RWPE1 (cell line): ENCODE data around the gene COL26A1.

ENCODE experiments used
- CTCF ChIA-PET: fragments of 350-600 bp; sonication (Branson Sonifier 250); formaldehyde crosslinking; extraction: SDS; loops from one replicate; lab custom pipeline; 2021; lab: Yijun Ruan, JAX
- POLR2A ChIA-PET: fragments of 400-600 bp; formaldehyde crosslinking; extraction: SDS; loops from one replicate; lab custom pipeline; 2020; ENCODE audit warnings: antibody characterized with exemption; ENCODE audit not compliant: low non-redundant PET; lab: Yijun Ruan, JAX
- DNase-seq: peaks from one replicate; pipeline ENCODE4 v3.0.0; 2012; ENCODE audit warnings: low spot score
- H3K27ac ChIP-seq: fragments of 450-650 bp; 2 replicates; pipeline ENCODE4 v1.5.1; 2017
- CTCF ChIP-seq: fragments of 450-650 bp; conservative IDR thresholded peaks from 2 replicates; pipeline ENCODE4 v1.5.1; 2017; ENCODE audit warnings: low read depth, mild to moderate bottlenecking

Gene COL26A1

GRCh38 chr7:101594790-101595189 lies 232.1 kb downstream of the COL26A1 start:
- TF ChIP-seq CTCF: no peak
- POLR2A ChIA-PET: no interaction called here
- DNase-seq: no peak
- CTCF ChIA-PET: interaction anchor here (0.6 kb wide), 1 partner anchor 143 kb away, joined by 4 read pairs; no protein-coding TSS in a partner anchor
- H3K27ac ChIP-seq: no peak overlapping the region

DNA sequence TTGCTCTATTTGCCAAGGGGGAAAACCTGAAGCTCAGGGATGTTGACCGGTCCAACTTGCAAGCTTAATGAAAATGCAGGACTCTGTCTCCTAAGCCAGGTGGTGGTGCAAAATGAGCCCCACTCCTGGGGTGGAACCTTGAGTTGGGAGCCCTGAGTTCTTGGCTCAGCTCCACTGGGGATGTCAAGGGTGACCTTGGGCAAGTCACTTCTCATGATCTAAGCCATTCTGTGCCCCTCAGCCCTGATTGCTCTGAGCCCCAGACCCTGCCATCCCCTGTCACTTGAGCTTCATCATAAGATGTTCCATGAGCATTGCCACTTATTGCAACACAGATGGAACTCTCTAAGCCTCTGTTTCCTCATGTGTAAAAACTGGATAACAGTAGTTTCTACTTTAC lies 232.6 kb downstream of the COL26A1 start:
- ChIA-PET POLR2A (no interaction called here), CTCF (interaction anchor here (0.6 kb wide), 2 partner anchors 52 to 144 kb away, joined by 3 to 4 read pairs; no protein-coding TSS in a partner anchor)
- no peak for TF ChIP-seq CTCF

DNA sequence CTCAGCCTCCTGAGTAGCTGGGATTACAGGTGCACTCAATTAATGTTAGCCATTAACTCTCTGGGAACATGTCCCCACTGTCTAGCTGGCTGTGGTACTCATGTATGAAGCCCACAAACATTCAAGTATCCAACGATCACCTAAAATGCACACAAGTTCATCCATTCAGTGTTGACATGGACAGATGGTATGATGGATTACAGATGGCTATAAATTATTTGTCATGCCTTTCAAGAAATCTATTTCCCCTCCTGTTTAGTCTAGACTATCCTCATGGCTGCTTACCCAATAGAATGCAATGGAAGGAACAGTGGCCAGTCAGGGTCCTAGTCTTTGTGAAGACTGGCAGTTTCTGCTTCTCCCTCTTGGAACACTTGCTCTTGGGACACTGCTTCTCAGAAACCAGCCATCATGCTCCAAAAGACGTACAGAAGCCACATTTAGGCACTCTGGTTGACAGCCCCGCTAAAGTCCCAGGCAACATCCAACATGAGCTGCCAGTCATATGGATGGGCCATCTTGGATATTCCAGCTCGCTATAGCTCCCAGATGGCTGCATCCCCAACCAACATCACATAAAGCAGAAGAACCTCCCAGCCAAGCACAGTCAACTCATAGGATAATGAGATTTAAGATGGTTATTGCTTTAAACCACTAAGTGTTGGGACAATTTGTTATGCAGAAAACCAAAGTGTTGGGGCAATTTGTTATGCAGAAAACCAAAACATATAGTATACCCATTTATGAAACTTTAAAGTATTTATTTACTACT lies 233.3 kb downstream of the COL26A1 start:
- H3K27ac ChIP-seq: no peak overlapping the region
- no peak for TF ChIP-seq CTCF
- POLR2A ChIA-PET: no interaction called here
- CTCF ChIA-PET: interaction anchor here (0.6 kb wide), 1 partner anchor 53 kb away, joined by 3 read pairs; no protein-coding TSS in a partner anchor
- no peak for DNase-seq

More for the DNA sequence above, 232.6 kb downstream of the COL26A1 start:
- no peak for DNase-seq
- H3K27ac ChIP-seq: no peak overlapping the region

DNA sequence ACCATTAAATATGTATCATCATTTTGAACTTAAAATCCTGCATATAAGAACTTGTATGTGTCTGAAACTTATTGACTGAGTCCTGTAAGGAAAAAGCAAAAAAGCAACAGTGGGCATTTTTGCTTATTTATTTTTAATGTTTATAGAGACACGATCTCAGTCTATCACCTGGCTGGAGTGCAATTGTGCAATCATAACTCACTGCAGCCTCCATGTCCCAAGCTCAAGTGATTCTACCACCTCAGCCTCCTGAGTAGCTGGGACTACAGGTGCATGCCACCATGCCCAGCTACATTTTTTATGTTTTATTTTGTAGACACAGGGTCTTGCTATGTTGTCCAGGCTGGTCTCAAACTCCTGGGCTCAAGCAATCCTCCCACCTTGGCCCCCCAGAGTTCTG lies 234.2 kb downstream of the COL26A1 start:
- TF ChIP-seq CTCF: no peak
- H3K27ac ChIP-seq: no peak overlapping the region
- CTCF ChIA-PET: no interaction called here
- DNase-seq: no peak
- POLR2A ChIA-PET: no interaction called here

DNA sequence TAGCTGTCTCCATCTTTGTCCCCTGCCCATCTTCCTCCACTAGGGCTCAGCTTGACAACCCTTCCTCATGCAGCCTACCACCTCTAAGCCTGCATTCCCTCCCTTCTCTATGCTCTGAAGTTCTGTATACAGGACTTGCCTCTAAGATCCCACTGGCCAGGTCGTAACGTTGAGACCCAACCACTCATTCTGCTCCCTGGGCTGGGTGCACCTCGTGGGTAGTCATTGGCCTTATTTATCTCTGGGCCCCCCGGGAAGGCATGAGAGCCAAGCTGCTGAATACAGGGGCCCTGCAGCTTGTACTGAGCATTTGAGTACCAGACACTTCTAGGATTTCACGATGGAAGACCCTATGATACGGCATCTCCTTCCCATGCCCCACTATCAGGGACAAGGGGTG lies 235.3 kb downstream of the COL26A1 start:
- DNase-seq: no peak
- CTCF ChIA-PET: interaction anchor here (0.5 to 0.6 kb wide), 2 partner anchors 54 to 622 kb away, joined by 3 to 4 read pairs; no protein-coding TSS in a partner anchor
- POLR2A ChIA-PET: no interaction called here
- no peak for TF ChIP-seq CTCF
- no peak overlapping the region for H3K27ac ChIP-seq

DNA sequence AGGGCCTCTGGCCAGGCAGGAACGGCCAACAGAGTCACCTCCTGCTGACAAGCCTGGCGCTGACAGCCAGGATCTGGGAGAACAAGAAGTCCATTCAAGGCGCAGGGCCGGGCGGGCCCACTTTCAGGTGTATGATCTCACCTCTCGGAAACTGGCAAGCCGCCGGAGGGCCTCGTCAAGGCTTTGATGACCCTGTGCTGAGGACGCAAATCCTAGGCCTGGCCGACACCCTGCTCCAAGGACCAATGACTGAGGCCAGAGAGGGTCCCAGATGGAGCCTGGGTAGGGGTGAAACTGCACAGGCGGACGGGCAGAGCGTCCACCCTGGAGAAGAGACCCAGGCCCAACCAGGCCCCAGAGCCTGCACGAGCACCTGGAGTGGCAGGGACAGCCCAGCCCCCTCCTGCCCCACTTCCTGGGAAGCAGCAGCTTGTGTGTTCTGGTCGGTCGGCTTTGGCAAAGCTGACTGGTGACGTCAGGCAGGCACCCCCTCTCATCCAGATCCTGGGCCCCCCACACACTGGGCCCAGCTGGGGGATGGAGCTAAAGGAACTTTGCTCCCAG lies 235.8 kb downstream of the COL26A1 start:
- H3K27ac ChIP-seq: no peak overlapping the region
- no peak for DNase-seq
- POLR2A ChIA-PET: no interaction called here
- CTCF ChIA-PET: no interaction called here
- TF ChIP-seq CTCF: no peak
